HG03565 (cell line): ENCODE data around the gene FAM83E.
"Not testable (repeated sequence)": the region's sequence is repeated elsewhere in the genome, so short reads cannot be mapped to it uniquely, and the experiment has no call there.

ENCODE experiments used
- ATAC-seq: cut with Tn5 transposase; IDR thresholded peaks from one replicate; pipeline ENCODE4 v1.9.1; 2021; ENCODE audit warnings: mild to moderate bottlenecking, moderate library complexity; ENCODE audit not compliant: unreplicated experiment

Gene FAM83E

DNA sequence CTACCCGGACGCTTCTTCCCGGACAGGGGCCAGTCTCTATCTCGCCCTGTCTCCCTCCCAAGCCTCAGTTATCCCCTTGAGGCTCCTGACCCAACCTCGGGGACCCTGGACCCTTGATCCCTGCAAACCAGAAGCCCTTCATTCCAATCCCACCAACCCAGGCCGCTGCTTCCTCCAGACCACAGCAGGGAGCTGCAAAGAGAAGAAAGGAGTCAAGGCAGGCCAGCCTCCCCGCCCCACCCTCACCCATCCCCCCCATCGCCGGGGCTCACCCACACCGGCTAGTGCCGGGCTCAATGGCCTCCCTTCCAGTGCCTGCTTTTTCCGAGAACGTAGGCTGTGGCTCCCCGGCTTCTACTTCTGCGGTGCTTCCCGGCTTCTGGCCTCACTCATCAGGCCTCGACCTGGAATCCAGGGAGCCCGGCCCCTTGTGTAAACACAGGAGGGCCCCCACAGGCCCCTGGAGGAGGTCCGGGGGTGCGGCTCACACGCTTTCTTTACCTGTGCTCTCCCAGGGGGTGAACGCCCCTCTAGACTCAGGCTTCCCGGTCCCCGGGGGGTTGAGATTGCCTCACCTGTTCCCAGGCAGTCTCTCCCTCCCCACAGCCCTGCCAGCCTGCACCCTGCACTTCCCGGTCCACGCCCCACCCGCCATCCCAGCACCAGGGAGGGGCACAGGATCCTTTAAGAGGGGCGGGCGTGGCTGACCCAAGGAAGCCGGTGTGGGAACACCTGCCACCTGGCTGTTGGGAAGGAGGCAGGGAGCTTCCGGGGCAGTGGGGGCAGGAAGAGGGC is at the start of gene FAM83E:
Gene FAM83E, minus strand, starts transcription at position 641 of the 795 bp plus-strand sequence. CDS start 1,704 bp downstream, outside the sequence.
- no peak for ATAC-seq

GRCh38 chr19:48664476-48664875 is 49.6 kb upstream of the FAM83E start:
- no peak for ATAC-seq

- no peak for ATAC-seq
Observed at GRCh38 chr19:48663667-48664066, 48.8 kb upstream of the FAM83E start.

- ATAC-seq = no peak
Observed at GRCh38 chr19:48661711-48662090, 46.8 kb upstream of the FAM83E start.

DNA sequence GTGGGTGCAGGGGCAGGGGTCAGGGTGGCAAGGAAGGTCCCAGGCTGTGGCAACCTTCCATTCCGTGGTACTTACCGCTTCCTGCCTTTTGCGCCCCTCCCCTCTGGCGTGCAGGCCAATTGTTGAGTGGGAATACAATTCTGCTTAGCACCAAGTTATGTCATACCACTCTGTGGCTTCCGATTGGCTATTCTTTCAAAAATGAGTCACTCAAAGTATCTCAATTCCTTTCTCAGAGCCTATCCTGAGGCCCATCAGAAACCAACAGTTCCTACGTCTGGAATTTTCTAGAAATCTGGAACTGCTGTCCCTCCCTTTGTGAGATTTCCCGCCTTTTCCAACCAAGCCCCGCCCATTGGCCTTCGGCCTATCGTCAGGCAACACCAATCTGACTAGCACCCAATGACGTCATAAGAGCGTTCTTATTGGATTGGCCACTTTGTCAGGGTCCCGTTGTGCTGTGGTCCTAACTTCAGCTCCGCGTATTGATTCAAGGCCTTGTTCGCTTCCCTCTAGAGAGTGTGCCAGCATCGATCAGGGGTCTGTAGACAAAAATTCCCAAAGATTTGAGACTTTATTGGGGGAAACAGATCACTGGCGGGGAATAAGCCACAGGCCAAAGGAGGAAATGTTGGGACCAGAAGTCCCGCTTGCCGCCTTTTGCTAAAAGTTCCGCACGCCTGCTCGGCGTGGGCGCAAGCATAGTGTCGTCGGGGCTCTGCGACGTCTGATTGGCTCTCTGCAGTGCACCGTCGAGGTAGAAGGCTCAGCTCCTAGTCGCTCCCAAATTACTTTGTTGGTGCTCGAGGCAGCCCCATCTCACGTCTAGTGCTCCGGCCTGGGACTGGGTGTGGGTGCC is 46.2 kb upstream of the FAM83E start:
- ATAC-seq = peak; percentile 70

DNA sequence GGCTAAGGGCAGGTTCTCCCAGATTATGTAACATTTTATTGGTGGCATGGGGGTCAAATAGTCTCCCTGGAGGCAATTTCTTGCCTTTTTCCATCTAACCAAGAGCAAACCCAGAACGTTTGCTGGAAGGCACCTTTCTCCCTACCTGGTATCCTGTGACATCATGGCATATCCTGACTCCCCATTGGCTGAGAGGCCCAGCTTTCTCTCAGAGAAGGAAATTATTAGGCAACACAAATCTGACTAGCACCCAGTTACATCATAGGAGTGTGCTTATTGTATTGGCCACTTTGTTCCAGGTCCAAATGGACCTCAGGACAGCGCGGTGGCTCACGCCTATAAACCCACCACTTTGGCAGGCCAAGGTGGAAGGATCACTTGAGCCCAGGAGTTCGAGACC is 44.9 kb upstream of the FAM83E start:
- no peak for ATAC-seq

GRCh38 chr19:48658483-48658882 is 43.6 kb upstream of the FAM83E start:
- no peak for ATAC-seq

DNA sequence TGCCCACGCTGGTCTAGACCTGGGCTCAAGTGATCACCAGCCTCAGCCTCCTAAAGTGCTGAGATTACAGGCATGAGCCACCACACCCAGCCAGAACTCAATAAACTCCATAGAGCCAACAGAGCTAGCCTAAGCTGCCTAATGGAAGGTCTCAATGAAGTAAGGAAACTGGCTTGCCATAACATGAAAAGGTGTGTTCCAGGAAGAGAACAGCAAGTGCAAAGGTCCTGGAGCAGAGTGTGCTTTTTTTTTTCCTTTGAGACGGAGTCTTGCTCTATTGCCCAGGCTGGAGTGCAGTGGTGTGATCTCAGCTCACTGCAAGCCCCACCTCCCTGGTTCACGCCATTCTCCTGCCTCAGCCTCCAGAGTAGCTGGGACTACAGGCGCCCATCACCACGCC is 43.0 kb upstream of the FAM83E start:
- not testable (repeated sequence) for ATAC-seq

GRCh38 chr19:48656840-48657474 is 42.1 kb upstream of the FAM83E start:
- no peak for ATAC-seq

DNA sequence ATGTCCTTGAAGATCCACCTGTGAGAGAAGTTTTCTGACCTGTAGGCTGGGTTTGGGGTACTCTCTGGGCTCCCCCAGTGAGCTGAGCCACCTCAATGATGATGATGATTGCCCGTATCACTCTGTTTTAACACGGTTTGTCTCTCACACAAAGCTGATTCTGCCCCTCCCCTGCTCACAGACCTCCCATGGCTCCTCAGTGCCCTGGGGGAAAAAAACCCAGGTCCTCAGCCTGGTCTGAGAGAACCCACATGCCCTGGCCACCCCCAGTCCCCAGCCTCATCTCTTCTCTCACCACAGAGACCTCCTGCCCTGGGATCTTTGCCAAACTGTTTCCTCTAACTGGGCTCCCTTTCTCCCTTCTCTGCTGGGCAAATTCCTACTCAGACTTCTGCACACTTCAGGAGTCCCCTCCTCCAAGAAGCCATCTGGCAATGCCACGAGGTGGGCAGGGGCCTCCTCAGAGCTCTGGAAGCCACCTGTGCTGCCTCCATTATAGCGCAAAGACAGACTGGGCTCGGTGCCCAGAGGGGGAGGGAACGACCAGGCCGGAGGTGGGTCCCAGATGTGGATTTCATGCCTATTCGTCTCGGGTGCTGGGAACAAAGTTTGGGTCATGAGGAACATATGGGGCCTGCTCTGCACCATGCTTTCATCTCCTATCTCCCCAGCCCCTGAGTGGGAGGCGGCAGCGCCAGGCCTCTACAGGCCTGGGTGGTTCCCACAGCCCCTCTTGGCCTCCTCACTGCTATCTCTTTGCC is 39.6 kb upstream of the FAM83E start:
- no peak for ATAC-seq

DNA sequence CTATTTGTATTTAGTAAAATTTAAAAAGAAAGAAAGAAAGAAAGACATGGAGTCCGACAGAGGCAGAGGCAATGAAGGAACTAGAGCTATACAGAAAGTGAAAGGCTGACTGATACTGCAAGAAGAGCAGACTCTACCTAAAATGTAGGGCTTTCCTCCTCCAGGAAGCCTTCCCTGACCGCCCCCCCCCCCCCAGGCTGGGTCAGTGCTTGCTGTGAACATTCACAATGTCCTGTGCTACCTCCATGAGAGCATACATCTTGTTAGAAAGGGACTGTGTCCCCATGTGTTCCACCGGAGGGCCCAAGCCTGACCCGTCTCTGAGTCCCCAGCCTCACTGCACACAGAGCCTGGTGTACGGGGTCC is 36.8 kb upstream of the FAM83E start:
- ATAC-seq = no peak

- no peak for ATAC-seq
Observed at GRCh38 chr19:48650974-48651682, 36.3 kb upstream of the FAM83E start.

GRCh38 chr19:48648134-48648533 is 33.3 kb upstream of the FAM83E start:
- no peak for ATAC-seq

DNA sequence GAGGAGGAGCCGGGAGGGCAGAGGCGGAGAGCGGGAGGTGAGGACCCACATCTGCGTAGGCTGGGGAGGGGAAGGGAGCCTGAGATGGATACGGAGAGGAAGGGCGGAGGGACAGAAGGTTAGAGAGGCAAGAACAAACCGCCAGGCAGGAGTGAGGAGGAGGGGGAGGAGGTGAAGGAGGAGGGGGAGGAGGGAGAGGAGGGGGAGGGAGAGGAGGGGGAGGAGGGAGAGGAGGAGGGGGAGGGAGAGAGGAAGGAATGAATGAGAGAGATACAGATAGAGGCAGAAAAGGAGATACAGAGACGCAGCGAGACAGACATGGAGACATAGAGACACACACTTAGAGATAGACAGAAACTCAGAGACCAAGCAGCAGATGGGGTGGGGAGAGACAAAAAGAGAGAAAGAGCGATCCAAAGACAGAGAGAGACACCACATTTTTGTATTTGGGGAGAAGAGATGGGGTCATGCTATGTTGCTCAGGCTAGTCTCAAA is 31.9 kb upstream of the FAM83E start:
- no peak for ATAC-seq

GRCh38 chr19:48646001-48646721 is 31.3 kb upstream of the FAM83E start, which contains the start of gene CA11:
CA11 (minus strand) TSS chr19:48646187; CDS start chr19:48645632, 555 bp downstream.
- peak; percentile 48 for ATAC-seq

GRCh38 chr19:48645620-48646000 is 30.7 kb upstream of the FAM83E start:
- ATAC-seq = no peak

DNA sequence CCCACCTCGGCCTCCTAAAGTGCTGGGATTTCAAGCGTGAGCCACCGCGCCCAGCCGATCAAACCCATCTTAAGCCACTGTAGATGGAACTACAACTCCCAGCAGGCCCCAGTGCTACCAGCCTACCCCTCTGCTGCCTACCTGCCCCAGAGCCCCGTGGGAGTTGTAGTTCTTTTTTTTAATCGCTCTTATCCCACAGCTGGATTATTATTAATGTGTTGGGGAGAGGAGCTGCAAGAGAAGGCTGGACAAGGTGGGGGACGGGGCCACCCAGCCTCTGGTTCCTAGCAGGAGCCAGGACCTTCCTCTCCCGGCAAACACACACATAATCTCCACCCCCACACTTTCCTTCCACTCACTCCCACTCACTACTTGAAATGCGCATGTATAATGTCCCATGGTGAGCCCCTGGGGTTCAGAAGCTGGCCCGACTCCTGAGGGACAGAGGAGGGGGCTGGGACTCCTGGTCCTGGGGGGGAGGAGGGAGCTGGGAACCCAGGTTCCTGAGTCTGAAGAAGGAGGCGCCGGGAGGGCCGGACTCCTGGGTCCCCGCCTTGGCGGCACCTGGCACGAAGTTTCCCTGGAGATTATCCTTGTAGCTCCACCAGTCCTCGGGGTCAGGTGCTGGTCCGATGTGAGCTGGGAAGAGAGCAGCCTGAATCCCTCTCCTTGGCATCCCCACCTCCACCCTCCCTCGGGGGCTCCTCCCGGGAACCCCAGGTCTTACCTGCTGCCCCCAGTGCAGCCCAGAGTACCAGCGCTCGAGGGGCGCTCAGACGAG is 30.2 kb upstream of the FAM83E start:
- ATAC-seq = no peak

DNA sequence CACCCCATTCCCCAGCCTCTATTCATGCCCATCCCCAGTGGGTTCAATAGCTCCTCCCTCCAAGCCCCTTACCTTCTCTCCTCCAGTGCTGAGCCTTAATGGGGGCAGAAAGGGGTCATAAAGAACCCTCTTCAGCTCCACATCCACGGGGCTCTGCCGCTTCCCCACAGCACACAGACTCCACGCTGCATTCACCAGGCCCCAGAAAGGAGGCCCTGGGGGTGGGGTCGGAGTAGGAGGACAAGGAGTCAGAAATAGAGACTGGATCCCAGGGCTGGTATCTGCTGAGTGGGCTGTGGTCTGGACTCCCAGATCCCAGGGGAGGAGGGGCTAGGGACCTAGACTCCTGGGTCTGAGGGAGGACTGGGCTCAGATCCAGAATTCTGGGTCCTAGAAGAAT is 29.5 kb upstream of the FAM83E start:
- no peak for ATAC-seq

GRCh38 chr19:48642862-48643261 is 28.0 kb upstream of the FAM83E start:
- ATAC-seq = no peak
